Testis (tissue), 3 donors: Measurements from ENCODE around the gene SERGEF. TPM values are rescaled to one million over a fixed set of nuclear protein-coding genes. Genes with fewer than 3 reads are reported as not detected.

Experiments
- DNase-seq: peaks from one replicate; pipeline ENCODE4 v3.0.0-alpha.2; 2019
- H3K27ac ChIP-seq, 2 donors: fragments of 200-600 bp; sonication (generic); one replicate each; pipeline ENCODE4 v1.5.1; 2019
- H3K27me3 ChIP-seq: fragments of 200-600 bp; sonication (generic); one replicate; pipeline ENCODE4 v1.5.1; 2019
- H3K36me3 ChIP-seq: fragments of 200-600 bp; sonication (generic); one replicate; pipeline ENCODE4 v1.5.1; 2017; ENCODE audit warnings: low read depth; ENCODE audit errors: missing control alignments
- H3K4me1 ChIP-seq: fragments of 200-600 bp; sonication (generic); one replicate; pipeline ENCODE4 v1.5.1; 2019
- H3K4me3 ChIP-seq, 2 donors: fragments of 200-600 bp; sonication (generic); one replicate each; pipeline ENCODE4 v1.5.1; 2017 to 2019
- H3K9me3 ChIP-seq: fragments of 200-600 bp; sonication (generic); one replicate; pipeline ENCODE4 v1.5.1; 2017
- CTCF ChIP-seq, 3 experiments: fragments of 450-650 bp in 2 of 3; fragments of 200-600 bp in 1 of 3; sonication (generic) in 1 of 3; IDR thresholded peaks; one replicate each; pipeline ENCODE4 v1.5.1; 2016 to 2019; ENCODE audit warnings: antibody characterized with exemption in 3 of 3, mild to moderate bottlenecking in 2 of 3, moderate library complexity in 1 of 3
- POLR2A ChIP-seq: fragments of 450-650 bp; IDR thresholded peaks from one replicate; pipeline ENCODE4 v1.6.1; 2017; ENCODE audit warnings: antibody characterized with exemption, mild to moderate bottlenecking, moderate library complexity
- WGBS, 2 donors: methylation state at CpG; one replicate each; pipeline ENCODE4 v1.1.5; 2018; 5-methylcytosine and 5-hydroxymethylcytosine counted together
- intact Hi-C: fragments of 100-400 bp; cut with DNase I; formaldehyde crosslinking; loops from one replicate; pipeline ENCODE4 v1.15.1; 2023; ENCODE audit warnings: low total_unique reads
- polyA plus RNA-seq: library from polyadenylated mRNA; stranded (reverse); fragments of 350-450 nt; fragmentation: Illumina TruSeq; extraction: RNeasy Lipid Tissue Mini Kit (QIAGEN cat#74804); gene quantifications from one replicate; pipeline ENCODE4 v1.2.3, GENCODE V29; 2014; ENCODE audit warnings: low read depth, low replicate concordance; ENCODE audit not compliant: insufficient read depth
- total RNA-seq, 2 donors: library from RNA; depleted of rRNA; stranded (reverse); fragments of >200 nt; gene quantifications; one replicate each; pipeline ENCODE4 v1.2.3, GENCODE V29; 2016

SERGEF gene
- total and polyA plus RNA-seq, 3 donors from 2014 or later: 12.5 to 37.5 (median 23.1) TPM

DNA sequence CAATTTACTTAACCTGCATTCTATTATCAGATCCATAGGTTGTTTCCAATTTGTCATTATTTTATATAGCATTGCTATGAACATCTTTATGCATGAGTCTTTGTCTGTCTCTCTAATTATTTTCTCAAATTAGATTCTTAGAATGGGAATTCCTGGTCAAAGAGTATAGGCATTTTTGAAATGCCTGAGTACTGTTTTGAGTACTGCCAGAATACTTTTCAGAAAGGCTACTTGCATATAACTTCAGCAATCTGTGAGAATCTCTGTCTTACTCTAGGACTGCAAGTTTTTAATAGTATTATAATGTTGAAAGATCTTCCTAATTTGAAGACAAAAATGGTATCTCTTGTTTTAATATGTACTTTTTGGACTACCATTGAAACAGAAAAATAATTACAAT is 221.7 kb downstream of the SERGEF start:
- H3K9me3 ChIP-seq: no peaks in the 10 kb centered on the region
- no peak overlapping the region for H3K4me3 ChIP-seq
- no peak for DNase-seq
- H3K36me3 ChIP-seq: no peaks in the 10 kb centered on the region
- TF ChIP-seq POLR2A (no peak), CTCF (IDR thresholded peaks at IDR 0.05) (no peak)
- no peak overlapping the region for H3K27ac ChIP-seq
- intact Hi-C loops: no loop called here
- no peaks in the 10 kb centered on the region for H3K4me1 ChIP-seq
- H3K27me3 ChIP-seq: no peaks in the 10 kb centered on the region

DNA sequence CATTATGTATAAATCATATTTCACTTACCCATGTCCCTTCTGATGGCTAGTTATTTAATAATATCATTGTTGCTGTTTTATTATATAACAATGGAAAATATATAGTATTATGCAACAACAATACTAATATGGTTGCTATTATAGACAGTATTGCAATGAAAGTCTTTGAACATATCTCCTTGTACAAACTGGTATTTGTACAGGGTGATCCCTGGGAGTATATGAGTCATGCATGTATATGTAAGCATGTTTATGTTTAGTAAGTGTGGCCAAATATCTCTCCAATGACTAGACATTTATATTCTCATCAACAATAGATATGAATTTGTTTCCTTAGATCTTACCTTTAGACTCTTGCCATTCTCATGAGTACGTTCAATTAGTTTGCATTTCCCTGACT is 222.4 kb downstream of the SERGEF start:
- H3K27me3 ChIP-seq: no peaks in the 10 kb centered on the region
- 92 to 97% methylated on average over 1 of the region's 1 CpG for WGBS, 2 donors
- no peak overlapping the region for H3K4me3 ChIP-seq
- no peaks in the 10 kb centered on the region for H3K9me3 ChIP-seq
- TF ChIP-seq CTCF (IDR thresholded peaks at IDR 0.05) (no peak), POLR2A (no peak)
- H3K4me1 ChIP-seq: no peaks in the 10 kb centered on the region
- intact Hi-C loops: no loop called here
- no peaks in the 10 kb centered on the region for H3K36me3 ChIP-seq
- no peak for DNase-seq
- H3K27ac ChIP-seq: no peak overlapping the region

GRCh38 chr11:17788084-17788483 is 224.8 kb downstream of the SERGEF start:
- Histone ChIP-seq H3K9me3 (no peaks in the 10 kb centered on the region), H3K36me3 (no peaks in the 10 kb centered on the region), H3K4me1 (no peaks in the 10 kb centered on the region), H3K27me3 (no peaks in the 10 kb centered on the region), H3K27ac (no peak overlapping the region), H3K4me3 (no peak overlapping the region)
- no peak for TF ChIP-seq POLR2A
- TF ChIP-seq CTCF (IDR thresholded peaks at IDR 0.05): no peak
- intact Hi-C loops: no loop called here
- no peak for DNase-seq
- 91 to 100% methylated on average over 5 of the region's 5 CpGs for WGBS, 2 donors

GRCh38 chr11:17786824-17787525 is 225.9 kb downstream of the SERGEF start:
- no peak for DNase-seq
- H3K4me1 ChIP-seq: no peaks in the 10 kb centered on the region
- no peak overlapping the region for H3K27ac ChIP-seq
- 91 to 95% methylated on average over 14 of the region's 14 CpGs for WGBS, 2 donors
- H3K27me3 ChIP-seq: no peaks in the 10 kb centered on the region
- intact Hi-C loops: no loop called here
- no peaks in the 10 kb centered on the region for H3K36me3 ChIP-seq
- no peak for TF ChIP-seq CTCF (IDR thresholded peaks at IDR 0.05)
- no peak for TF ChIP-seq POLR2A
- no peak overlapping the region for H3K4me3 ChIP-seq
- no peaks in the 10 kb centered on the region for H3K9me3 ChIP-seq

- Histone ChIP-seq H3K36me3 (no peaks in the 10 kb centered on the region), H3K9me3 (no peaks in the 10 kb centered on the region), H3K27me3 (no peaks in the 10 kb centered on the region), H3K27ac (no peak overlapping the region), H3K4me3 (no peak overlapping the region), H3K4me1 (no peaks in the 10 kb centered on the region)
- no peak for DNase-seq
- TF ChIP-seq POLR2A (no peak), CTCF (IDR thresholded peaks at IDR 0.05) (no peak)
- 87 to 90% methylated on average over 4 of the region's 4 CpGs for WGBS, 2 donors
- intact Hi-C loops: no loop called here
These were observed 229.0 kb downstream of the SERGEF start for GRCh38 chr11:17783878-17784277.
